Measurements from ENCODE around the gene THBS1. TPM values are rescaled to one million over a fixed set of nuclear protein-coding genes. Genes with fewer than 3 reads are reported as not detected.

Gene THBS1
- total RNA-seq, 1 donor from 2014 or later: 849 TPM

DNA sequence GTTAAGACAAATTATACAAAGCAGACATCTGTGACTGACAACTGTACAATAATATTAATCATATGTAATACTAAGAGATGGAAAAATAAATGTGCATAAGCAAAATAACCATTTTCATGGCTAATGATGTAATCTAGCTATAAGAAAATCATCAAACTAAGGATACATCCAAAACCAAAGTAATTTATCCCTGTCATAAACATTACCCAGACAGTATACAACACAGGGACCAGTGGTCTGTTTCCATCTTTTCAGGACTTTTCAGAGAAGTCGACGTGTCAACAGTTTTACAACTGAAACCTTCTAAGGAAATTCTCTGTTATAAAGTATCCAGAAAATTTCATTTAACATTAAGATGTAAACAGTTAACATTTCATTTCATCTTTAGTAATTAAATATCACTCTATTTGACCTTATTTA is 11.0 kb downstream of the THBS1 start:
- peaks cover 81% of the 10 kb centered on the region for H3K36me3 Mint-ChIP-seq (ENCODE audit: unreplicated experiment)
- no peak overlapping the region for H3K27ac Mint-ChIP-seq (ENCODE audit: unreplicated experiment)
- peaks cover 79% of the 10 kb centered on the region for H3K4me1 Mint-ChIP-seq (ENCODE audit: unreplicated experiment)
- no peaks in the 10 kb centered on the region for H3K9me3 Mint-ChIP-seq (ENCODE audit: unreplicated experiment)
- no peaks in the 10 kb centered on the region for H3K27me3 Mint-ChIP-seq (ENCODE audit: unreplicated experiment)
- DNase-seq (ENCODE audit: extremely low spot score, unreplicated experiment): no peak
- no peak overlapping the region for H3K4me3 Mint-ChIP-seq (ENCODE audit: unreplicated experiment)
- TF ChIP-seq, protein P1, sequence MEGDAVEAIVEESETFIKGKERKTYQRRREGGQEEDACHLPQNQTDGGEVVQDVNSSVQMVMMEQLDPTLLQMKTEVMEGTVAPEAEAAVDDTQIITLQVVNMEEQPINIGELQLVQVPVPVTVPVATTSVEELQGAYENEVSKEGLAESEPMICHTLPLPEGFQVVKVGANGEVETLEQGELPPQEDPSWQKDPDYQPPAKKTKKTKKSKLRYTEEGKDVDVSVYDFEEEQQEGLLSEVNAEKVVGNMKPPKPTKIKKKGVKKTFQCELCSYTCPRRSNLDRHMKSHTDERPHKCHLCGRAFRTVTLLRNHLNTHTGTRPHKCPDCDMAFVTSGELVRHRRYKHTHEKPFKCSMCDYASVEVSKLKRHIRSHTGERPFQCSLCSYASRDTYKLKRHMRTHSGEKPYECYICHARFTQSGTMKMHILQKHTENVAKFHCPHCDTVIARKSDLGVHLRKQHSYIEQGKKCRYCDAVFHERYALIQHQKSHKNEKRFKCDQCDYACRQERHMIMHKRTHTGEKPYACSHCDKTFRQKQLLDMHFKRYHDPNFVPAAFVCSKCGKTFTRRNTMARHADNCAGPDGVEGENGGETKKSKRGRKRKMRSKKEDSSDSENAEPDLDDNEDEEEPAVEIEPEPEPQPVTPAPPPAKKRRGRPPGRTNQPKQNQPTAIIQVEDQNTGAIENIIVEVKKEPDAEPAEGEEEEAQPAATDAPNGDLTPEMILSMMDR (IDR thresholded peaks at IDR 0.05): no peak

DNA sequence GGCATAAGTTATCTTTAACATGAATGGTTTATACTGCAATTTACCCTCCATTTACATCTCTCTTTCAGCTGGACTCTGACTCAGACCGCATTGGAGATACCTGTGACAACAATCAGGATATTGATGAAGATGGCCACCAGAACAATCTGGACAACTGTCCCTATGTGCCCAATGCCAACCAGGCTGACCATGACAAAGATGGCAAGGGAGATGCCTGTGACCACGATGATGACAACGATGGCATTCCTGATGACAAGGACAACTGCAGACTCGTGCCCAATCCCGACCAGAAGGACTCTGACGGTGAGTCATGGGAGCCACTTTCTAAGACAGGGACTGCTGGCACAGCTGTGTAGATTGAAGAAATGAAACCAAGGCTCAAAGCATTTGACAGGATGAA is 11.6 kb downstream of the THBS1 start:
- DNase-seq (ENCODE audit: extremely low spot score, unreplicated experiment): no peak

DNA sequence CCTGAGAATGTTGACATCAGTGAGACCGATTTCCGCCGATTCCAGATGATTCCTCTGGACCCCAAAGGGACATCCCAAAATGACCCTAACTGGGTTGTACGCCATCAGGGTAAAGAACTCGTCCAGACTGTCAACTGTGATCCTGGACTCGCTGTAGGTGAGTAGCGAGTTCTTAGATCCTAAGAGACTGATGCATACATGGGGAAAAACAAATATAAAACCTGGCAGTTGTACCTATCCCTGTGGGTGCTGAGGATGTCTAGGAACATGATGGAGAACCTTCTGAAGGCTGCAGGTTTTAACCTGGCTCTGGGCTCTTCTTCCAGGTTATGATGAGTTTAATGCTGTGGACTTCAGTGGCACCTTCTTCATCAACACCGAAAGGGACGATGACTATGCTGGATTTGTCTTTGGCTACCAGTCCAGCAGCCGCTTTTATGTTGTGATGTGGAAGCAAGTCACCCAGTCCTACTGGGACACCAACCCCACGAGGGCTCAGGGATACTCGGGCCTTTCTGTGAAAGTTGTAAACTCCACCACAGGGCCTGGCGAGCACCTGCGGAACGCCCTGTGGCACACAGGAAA is 12.3 kb downstream of the THBS1 start:
- peaks cover 77% of the 10 kb centered on the region for H3K36me3 Mint-ChIP-seq (ENCODE audit: unreplicated experiment)
- H3K9me3 Mint-ChIP-seq (ENCODE audit: unreplicated experiment): no peaks in the 10 kb centered on the region
- no peak overlapping the region for H3K4me3 Mint-ChIP-seq (ENCODE audit: unreplicated experiment)
- TF ChIP-seq, protein P1 (IDR thresholded peaks at IDR 0.05): no peak
- no peaks in the 10 kb centered on the region for H3K27me3 Mint-ChIP-seq (ENCODE audit: unreplicated experiment)
- peak overlapping the region; percentile 43 for H3K27ac Mint-ChIP-seq (ENCODE audit: unreplicated experiment)
- H3K4me1 Mint-ChIP-seq (ENCODE audit: unreplicated experiment): peaks cover 74% of the 10 kb centered on the region
- DNase-seq (ENCODE audit: extremely low spot score, unreplicated experiment): no peak

More for the DNA sequence above, 11.6 kb downstream of the THBS1 start:
- no peaks in the 10 kb centered on the region for H3K9me3 Mint-ChIP-seq (ENCODE audit: unreplicated experiment)
- no peak overlapping the region for H3K4me3 Mint-ChIP-seq (ENCODE audit: unreplicated experiment)
- peaks cover 82% of the 10 kb centered on the region for H3K36me3 Mint-ChIP-seq (ENCODE audit: unreplicated experiment)
- H3K27me3 Mint-ChIP-seq (ENCODE audit: unreplicated experiment): no peaks in the 10 kb centered on the region
- TF ChIP-seq, protein P1 (IDR thresholded peaks at IDR 0.05): no peak
- H3K27ac Mint-ChIP-seq (ENCODE audit: unreplicated experiment): peak overlapping the region; percentile 41
- peaks cover 74% of the 10 kb centered on the region for H3K4me1 Mint-ChIP-seq (ENCODE audit: unreplicated experiment)

DNA sequence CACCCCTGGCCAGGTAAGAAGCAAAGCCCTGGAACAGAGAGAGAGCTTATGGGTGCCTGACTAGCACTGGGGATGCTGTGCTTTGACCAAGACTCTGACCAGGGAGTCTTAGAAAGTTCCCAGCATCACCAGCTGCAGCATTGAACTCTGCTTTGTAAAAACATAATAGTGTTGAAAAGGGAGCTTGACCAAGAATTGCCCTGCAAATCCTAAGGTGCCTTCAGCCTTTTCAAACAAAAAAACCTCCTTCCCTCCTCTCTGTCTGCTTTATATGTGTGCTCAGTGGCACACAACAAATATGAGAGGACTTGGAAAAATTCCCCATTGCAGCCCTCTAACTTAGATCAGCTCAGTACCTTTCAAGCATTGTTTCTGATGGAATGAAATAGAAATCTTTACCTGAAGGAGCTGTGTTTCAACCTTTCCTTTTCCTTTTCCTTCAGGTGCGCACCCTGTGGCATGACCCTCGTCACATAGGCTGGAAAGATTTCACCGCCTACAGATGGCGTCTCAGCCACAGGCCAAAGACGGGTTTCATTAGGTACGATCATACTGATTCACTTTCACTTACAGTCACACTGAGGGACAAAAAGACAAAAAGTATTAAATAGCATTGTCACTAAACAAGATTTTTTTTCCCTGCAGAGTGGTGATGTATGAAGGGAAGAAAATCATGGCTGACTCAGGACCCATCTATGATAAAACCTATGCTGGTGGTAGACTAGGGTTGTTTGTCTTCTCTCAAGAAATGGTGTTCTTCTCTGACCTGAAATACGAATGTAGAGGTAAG is 13.0 kb downstream of the THBS1 start:
- peak overlapping the region; percentile 43 for H3K27ac Mint-ChIP-seq (ENCODE audit: unreplicated experiment)
- H3K4me3 Mint-ChIP-seq (ENCODE audit: unreplicated experiment): no peak overlapping the region
- no peak for DNase-seq (ENCODE audit: extremely low spot score, unreplicated experiment)
- H3K4me1 Mint-ChIP-seq (ENCODE audit: unreplicated experiment): peaks cover 74% of the 10 kb centered on the region
- peaks cover 72% of the 10 kb centered on the region for H3K36me3 Mint-ChIP-seq (ENCODE audit: unreplicated experiment)
- TF ChIP-seq, protein P1 (IDR thresholded peaks at IDR 0.05): no peak
- no peaks in the 10 kb centered on the region for H3K27me3 Mint-ChIP-seq (ENCODE audit: unreplicated experiment)
- H3K9me3 Mint-ChIP-seq (ENCODE audit: unreplicated experiment): no peaks in the 10 kb centered on the region

Measured in osteocyte (in vitro differentiated cells).